ENCODE data around the gene VPS4A. TPM values are rescaled to one million over a fixed set of nuclear protein-coding genes. Genes with fewer than 3 reads are reported as not detected.
"Not testable (repeated sequence)": the region's sequence is repeated elsewhere in the genome, so short reads cannot be mapped to it uniquely, and the experiment has no call there.

Gene VPS4A
- total RNA-seq, 4 donors from 2014 or later: 34.2 to 41.1 (median 36.6) TPM

DNA sequence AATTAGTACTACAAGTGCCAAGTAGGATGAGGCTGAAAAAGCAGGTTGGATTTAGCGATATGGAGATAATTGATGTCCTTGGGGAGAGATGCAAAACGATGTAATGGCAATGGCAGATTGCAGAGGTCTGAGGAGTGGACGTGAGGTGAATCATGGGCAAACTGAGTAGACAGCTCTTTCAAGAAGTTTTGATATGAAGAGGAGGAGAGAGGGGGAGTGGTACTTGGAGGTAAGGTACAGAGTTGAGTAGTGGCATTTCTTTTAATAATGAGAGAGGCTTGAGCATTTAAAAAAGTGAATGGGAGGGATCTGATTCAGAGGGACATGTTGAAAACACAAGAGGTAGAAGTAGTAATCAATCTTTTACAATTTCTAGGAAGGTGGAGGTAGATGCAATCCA, 17.7 kb upstream of the VPS4A start:
- Histone ChIP-seq H3K4me3 (no peak overlapping the region), H3K27me3 (no peaks in the 10 kb centered on the region), H3K9me3 (no peaks in the 10 kb centered on the region), H3K27ac (no peak overlapping the region), H3K4me1 (no peaks in the 10 kb centered on the region), H3K36me3 (peaks cover 0 to 47% of the 10 kb centered on the region in 2 donors)
- ATAC-seq: no peak
- 75 to 82% methylated on average over 3 of the region's 3 CpGs for WGBS, 2 donors (ENCODE audit: low coverage in 1 of 2)
- TF ChIP-seq POLR2A (IDR thresholded peaks at IDR 0.05): no peak
- TF ChIP-seq EP300 (IDR thresholded peaks at IDR 0.05): no peak
- no peak for TF ChIP-seq POLR2AphosphoS5 (IDR thresholded peaks at IDR 0.05)
- TF ChIP-seq, protein P1, sequence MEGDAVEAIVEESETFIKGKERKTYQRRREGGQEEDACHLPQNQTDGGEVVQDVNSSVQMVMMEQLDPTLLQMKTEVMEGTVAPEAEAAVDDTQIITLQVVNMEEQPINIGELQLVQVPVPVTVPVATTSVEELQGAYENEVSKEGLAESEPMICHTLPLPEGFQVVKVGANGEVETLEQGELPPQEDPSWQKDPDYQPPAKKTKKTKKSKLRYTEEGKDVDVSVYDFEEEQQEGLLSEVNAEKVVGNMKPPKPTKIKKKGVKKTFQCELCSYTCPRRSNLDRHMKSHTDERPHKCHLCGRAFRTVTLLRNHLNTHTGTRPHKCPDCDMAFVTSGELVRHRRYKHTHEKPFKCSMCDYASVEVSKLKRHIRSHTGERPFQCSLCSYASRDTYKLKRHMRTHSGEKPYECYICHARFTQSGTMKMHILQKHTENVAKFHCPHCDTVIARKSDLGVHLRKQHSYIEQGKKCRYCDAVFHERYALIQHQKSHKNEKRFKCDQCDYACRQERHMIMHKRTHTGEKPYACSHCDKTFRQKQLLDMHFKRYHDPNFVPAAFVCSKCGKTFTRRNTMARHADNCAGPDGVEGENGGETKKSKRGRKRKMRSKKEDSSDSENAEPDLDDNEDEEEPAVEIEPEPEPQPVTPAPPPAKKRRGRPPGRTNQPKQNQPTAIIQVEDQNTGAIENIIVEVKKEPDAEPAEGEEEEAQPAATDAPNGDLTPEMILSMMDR (IDR thresholded peaks at IDR 0.05): no peak

DNA sequence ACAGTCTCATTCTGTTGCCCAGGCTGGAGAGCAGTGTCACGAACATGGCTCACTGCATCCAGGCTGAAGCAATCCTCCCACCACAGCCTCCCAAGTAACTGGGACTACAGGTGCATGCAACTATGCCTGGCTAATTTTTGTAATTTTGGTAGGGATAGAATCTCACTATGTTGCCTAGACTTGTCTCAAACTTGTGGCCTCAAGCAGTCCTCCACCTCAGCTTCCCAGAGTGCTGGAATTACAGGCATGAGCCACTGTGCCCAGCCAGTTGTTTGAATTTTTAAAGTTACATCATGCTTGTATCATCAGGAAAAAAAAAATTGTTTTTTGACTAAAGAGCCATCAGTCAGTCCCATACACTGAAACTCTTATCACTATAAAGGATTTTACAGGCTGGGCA, 17.1 kb upstream of the VPS4A start:
- no peak for TF ChIP-seq POLR2A (IDR thresholded peaks at IDR 0.05)
- TF ChIP-seq EP300 (IDR thresholded peaks at IDR 0.05): no peak
- TF ChIP-seq, protein P1 (IDR thresholded peaks at IDR 0.05): no peak
- TF ChIP-seq POLR2AphosphoS5 (IDR thresholded peaks at IDR 0.05): no peak
- WGBS, 2 donors (ENCODE audit: low coverage in 1 of 2): 82 to 100% methylated on average over 1 of the region's 1 CpG
- H3K27ac ChIP-seq: no peak overlapping the region
- peaks cover 0 to 47% of the 10 kb centered on the region in 2 donors for H3K36me3 ChIP-seq
- no peaks in the 10 kb centered on the region for H3K27me3 ChIP-seq
- no peaks in the 10 kb centered on the region for H3K4me1 ChIP-seq
- no peak overlapping the region for H3K4me3 ChIP-seq
- H3K9me3 ChIP-seq: no peaks in the 10 kb centered on the region
- no peak for ATAC-seq

DNA sequence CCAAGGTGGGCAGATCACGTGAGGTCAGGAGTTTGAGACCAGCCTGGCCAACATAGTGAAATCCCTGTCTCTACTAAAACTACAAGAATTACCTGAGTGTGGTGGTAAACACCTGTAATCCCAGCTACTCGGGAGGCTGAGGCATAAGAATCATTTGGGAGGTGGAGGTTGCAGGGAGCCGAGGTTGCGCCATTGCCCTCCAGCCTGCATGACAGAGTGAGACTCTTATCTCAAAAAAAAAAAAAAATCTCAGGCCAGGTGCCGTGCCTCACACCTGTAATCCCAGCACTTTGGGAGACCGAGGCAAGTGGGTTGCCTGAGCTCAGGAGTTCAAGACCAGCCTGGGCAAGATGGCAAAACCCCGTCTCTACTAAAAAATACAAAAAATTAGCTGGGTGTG, 14.4 kb upstream of the VPS4A start:
- H3K27me3 ChIP-seq, ATAC-seq, H3K9me3 ChIP-seq, H3K4me1 ChIP-seq, H3K27ac ChIP-seq, H3K4me3 ChIP-seq: not testable (repeated sequence)
- H3K36me3 ChIP-seq: peaks cover 0 to 58% of the 10 kb centered on the region in 2 donors
- WGBS, 2 donors (ENCODE audit: low coverage in 1 of 2): 84 to 86% methylated on average over 1 to 2 of the region's 7 CpGs

DNA sequence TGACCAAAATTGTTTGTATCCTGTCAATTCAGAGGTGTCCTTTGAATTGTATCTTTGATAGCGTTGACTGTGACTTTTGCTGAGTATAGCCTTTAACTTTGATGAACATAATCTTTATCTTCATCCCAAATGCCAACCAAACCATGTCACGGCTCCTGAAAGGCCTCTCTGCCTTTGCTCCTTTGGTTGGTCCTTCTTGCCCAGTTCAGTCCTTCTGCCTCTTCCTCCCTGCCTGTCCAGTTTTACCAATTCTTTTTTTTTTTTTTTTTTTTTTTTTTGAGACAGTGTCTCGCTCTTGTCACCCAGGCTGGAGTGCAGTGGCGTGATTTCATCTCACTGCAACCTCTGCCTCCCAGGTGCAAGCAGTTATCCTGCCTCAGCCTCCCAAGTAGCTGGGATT, 12.9 kb upstream of the VPS4A start:
- Histone ChIP-seq H3K4me1 (no peaks in the 10 kb centered on the region), H3K27ac (no peak overlapping the region), H3K36me3 (peaks cover 0 to 67% of the 10 kb centered on the region in 2 donors), H3K4me3 (no peak overlapping the region), H3K9me3 (no peaks in the 10 kb centered on the region), H3K27me3 (no peaks in the 10 kb centered on the region)
- TF ChIP-seq POLR2AphosphoS5 (IDR thresholded peaks at IDR 0.05): no peak
- TF ChIP-seq POLR2A (IDR thresholded peaks at IDR 0.05): no peak
- TF ChIP-seq EP300 (IDR thresholded peaks at IDR 0.05): no peak
- TF ChIP-seq, protein P1 (IDR thresholded peaks at IDR 0.05): no peak
- WGBS, 2 donors (ENCODE audit: low coverage in 1 of 2): 94 to 100% methylated on average over 2 of the region's 4 CpGs
- no peak for ATAC-seq

DNA sequence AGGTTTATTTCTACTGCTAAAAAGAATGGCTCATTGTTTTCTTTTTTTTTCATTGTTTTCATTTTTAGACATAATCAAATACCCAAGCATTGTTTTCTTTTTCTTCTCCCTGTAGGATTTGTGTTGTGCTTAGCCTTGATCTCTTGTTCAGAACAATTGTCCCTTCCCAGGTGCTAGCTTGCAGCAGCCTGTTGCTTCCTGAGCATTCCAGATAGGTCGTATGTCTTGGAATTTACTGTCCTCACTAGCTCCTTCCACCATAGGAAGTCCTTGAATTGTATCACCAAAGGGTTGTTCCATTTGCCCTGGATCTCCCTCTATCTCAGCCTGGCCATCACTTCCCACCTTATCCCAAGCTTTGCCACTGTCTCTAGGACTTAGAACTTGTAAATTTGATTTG, 10.0 kb upstream of the VPS4A start:
- TF ChIP-seq, protein P1 (IDR thresholded peaks at IDR 0.05): no peak
- TF ChIP-seq EP300 (IDR thresholded peaks at IDR 0.05) (no peak), POLR2A (IDR thresholded peaks at IDR 0.05) (no peak), POLR2AphosphoS5 (IDR thresholded peaks at IDR 0.05) (no peak)
- H3K27ac ChIP-seq: no peak overlapping the region
- H3K27me3 ChIP-seq: no peaks in the 10 kb centered on the region
- H3K36me3 ChIP-seq: peaks cover 2 to 71% of the 10 kb centered on the region in 2 donors
- H3K4me1 ChIP-seq: no peaks in the 10 kb centered on the region
- no peak overlapping the region for H3K4me3 ChIP-seq
- no peaks in the 10 kb centered on the region for H3K9me3 ChIP-seq
- 47 to 57% methylated on average over 1 of the region's 1 CpG for WGBS, 2 donors (ENCODE audit: low coverage in 1 of 2)
- no peak for ATAC-seq
